ENCODE results near the gene PHKB. TPM values are rescaled to one million over a fixed set of nuclear protein-coding genes. Genes with fewer than 3 reads are reported as not detected.

Gene PHKB
- polyA plus RNA-seq, 2 donors, result 19.5 to 21.2 TPM

GRCh38 chr16:47705266-47705665 lies 244.1 kb downstream of the PHKB start:
- 84 to 86% methylated on average over 4 of the region's 4 CpGs for whole genome bisulfite sequencing, 2 donors
- no peak overlapping the region for H3K4me3 ChIP-seq (ENCODE audit: low read depth in 1 of 2, low read length in 2 of 2)
- no peaks in the 10 kb centered on the region for H3K27me3 ChIP-seq (ENCODE audit: control insufficient read depth in 1 of 2, insufficient read depth in 2 of 2, low read length in 2 of 2)
- H3K4me1 ChIP-seq (ENCODE audit: control insufficient read depth in 2 of 2, insufficient read depth in 2 of 2, low read length in 1 of 2), result no peaks in the 10 kb centered on the region
- no peaks in the 10 kb centered on the region for H3K36me3 ChIP-seq (ENCODE audit: control insufficient read depth in 2 of 2, insufficient read depth in 2 of 2, low read length in 1 of 2)
- no peaks in the 10 kb centered on the region for H3K9me3 ChIP-seq (ENCODE audit: control insufficient read depth in 2 of 2, insufficient read depth in 1 of 2, low read depth in 1 of 2, low read length in 1 of 2)
- H3K27ac ChIP-seq (ENCODE audit: low read depth in 2 of 2, low read length in 1 of 2), result no peak overlapping the region

DNA sequence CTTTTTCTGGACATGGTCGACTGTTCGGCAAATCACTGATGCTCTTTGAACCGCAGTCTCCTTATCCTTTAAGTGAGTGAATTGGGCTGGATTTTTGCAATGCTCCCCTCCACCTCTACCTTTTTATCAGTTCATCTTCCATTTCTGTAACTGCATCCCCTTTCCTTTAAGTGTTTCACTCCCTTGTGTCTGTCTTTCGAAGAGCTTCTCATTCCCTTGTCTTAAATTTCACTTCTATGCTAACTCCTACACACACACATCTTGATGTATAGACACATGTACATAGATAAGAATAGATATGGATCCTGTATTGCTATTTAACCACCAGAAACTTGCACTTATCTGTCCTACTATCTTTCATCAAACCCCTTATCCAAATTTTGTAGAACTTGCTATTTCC lies 250.7 kb downstream of the PHKB start:
- H3K27ac ChIP-seq (ENCODE audit: low read depth in 2 of 2, low read length in 1 of 2), result no peak overlapping the region
- 96% methylated on average over 4 of the region's 4 CpGs for WGBS, 2 donors
- H3K36me3 ChIP-seq (ENCODE audit: control insufficient read depth in 2 of 2, insufficient read depth in 2 of 2, low read length in 1 of 2), result no peaks in the 10 kb centered on the region
- H3K27me3 ChIP-seq (ENCODE audit: control insufficient read depth in 1 of 2, insufficient read depth in 2 of 2, low read length in 2 of 2), result no peaks in the 10 kb centered on the region
- peaks cover 0 to 3% of the 10 kb centered on the region in 2 donors for H3K4me1 ChIP-seq (ENCODE audit: control insufficient read depth in 2 of 2, insufficient read depth in 2 of 2, low read length in 1 of 2)
- H3K4me3 ChIP-seq (ENCODE audit: low read depth in 1 of 2, low read length in 2 of 2), result no peak overlapping the region
- no peaks in the 10 kb centered on the region for H3K9me3 ChIP-seq (ENCODE audit: control insufficient read depth in 2 of 2, insufficient read depth in 1 of 2, low read depth in 1 of 2, low read length in 1 of 2)

DNA sequence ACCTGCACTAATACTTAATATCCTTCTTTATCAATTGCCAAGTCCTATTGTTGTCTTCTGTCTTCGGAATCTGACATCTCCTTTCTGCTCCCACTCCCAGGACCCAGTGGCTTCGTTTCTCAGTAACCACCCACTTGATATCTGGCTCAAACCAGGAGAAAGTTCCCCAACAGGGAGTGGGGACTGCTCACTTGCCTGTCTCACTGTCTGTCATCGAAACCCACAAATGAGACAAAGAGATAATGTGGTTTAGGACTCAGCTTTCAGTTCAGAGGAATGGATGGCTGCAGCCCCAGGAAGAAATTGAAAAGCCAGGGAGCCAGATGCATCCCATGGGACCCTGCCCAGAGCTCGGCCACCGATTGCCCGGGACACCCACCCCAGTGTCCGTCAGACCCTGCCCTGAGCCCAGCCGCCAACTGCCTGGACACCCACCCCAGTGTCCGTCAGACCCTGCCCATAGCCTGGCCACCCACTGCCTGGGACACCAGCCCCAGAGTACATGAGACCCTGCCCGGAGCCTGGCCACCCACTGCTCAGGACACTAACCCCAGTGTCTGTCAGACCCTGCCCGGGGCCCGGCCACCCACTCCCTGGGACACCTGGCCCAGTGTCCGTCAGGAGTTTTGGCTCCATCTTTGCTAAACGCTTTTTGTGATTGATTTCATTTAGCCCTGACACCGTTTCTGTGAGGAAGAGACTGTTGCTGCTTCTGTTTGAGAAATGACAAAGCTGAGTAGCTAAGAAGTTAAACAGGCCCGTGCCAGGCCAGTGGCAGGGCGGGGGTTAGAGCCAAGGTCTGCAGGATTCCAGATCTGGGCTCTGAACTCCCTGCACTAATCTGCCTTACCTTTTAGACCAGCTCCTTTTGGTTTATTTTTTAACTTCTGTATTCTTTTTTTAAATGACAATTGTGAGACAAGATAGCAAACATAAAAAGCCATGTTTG lies 251.4 kb downstream of the PHKB start:
- Histone ChIP-seq H3K4me3 (ENCODE audit: low read depth in 1 of 2, low read length in 2 of 2) (no peak overlapping the region), H3K27me3 (ENCODE audit: control insufficient read depth in 1 of 2, insufficient read depth in 2 of 2, low read length in 2 of 2) (no peaks in the 10 kb centered on the region), H3K9me3 (ENCODE audit: control insufficient read depth in 2 of 2, insufficient read depth in 1 of 2, low read depth in 1 of 2, low read length in 1 of 2) (no peaks in the 10 kb centered on the region), H3K27ac (ENCODE audit: low read depth in 2 of 2, low read length in 1 of 2) (no peak overlapping the region), H3K36me3 (ENCODE audit: control insufficient read depth in 2 of 2, insufficient read depth in 2 of 2, low read length in 1 of 2) (no peaks in the 10 kb centered on the region), H3K4me1 (ENCODE audit: control insufficient read depth in 2 of 2, insufficient read depth in 2 of 2, low read length in 1 of 2) (peaks cover 0 to 3% of the 10 kb centered on the region in 2 donors)
- 65 to 68% methylated on average over 17 of the region's 17 CpGs for whole genome bisulfite sequencing, 2 donors

GRCh38 chr16:47713225-47713595 lies 252.1 kb downstream of the PHKB start:
- H3K4me1 ChIP-seq (ENCODE audit: control insufficient read depth in 2 of 2, insufficient read depth in 2 of 2, low read length in 1 of 2), result peaks cover 0 to 3% of the 10 kb centered on the region in 2 donors
- WGBS, 2 donors, result 22 to 23% methylated on average over 6 of the region's 6 CpGs
- H3K27ac ChIP-seq (ENCODE audit: low read depth in 2 of 2, low read length in 1 of 2), result no peak overlapping the region
- no peaks in the 10 kb centered on the region for H3K27me3 ChIP-seq (ENCODE audit: control insufficient read depth in 1 of 2, insufficient read depth in 2 of 2, low read length in 2 of 2)
- no peak overlapping the region for H3K4me3 ChIP-seq (ENCODE audit: low read depth in 1 of 2, low read length in 2 of 2)
- peaks cover 0 to under 1% of the 10 kb centered on the region in 2 donors for H3K9me3 ChIP-seq (ENCODE audit: control insufficient read depth in 2 of 2, insufficient read depth in 1 of 2, low read depth in 1 of 2, low read length in 1 of 2)
- H3K36me3 ChIP-seq (ENCODE audit: control insufficient read depth in 2 of 2, insufficient read depth in 2 of 2, low read length in 1 of 2), result no peaks in the 10 kb centered on the region

GRCh38 chr16:47715442-47716083 lies 254.4 kb downstream of the PHKB start:
- 52 to 54% methylated on average over 2 of the region's 2 CpGs for WGBS, 2 donors
- Histone ChIP-seq H3K4me3 (ENCODE audit: low read depth in 1 of 2, low read length in 2 of 2) (no peak overlapping the region), H3K27me3 (ENCODE audit: control insufficient read depth in 1 of 2, insufficient read depth in 2 of 2, low read length in 2 of 2) (no peaks in the 10 kb centered on the region), H3K27ac (ENCODE audit: low read depth in 2 of 2, low read length in 1 of 2) (no peak overlapping the region), H3K36me3 (ENCODE audit: control insufficient read depth in 2 of 2, insufficient read depth in 2 of 2, low read length in 1 of 2) (no peaks in the 10 kb centered on the region), H3K9me3 (ENCODE audit: control insufficient read depth in 2 of 2, insufficient read depth in 1 of 2, low read depth in 1 of 2, low read length in 1 of 2) (peaks cover 0 to 2% of the 10 kb centered on the region in 2 donors), H3K4me1 (ENCODE audit: control insufficient read depth in 2 of 2, insufficient read depth in 2 of 2, low read length in 1 of 2) (peaks cover 0 to 3% of the 10 kb centered on the region in 2 donors)

DNA sequence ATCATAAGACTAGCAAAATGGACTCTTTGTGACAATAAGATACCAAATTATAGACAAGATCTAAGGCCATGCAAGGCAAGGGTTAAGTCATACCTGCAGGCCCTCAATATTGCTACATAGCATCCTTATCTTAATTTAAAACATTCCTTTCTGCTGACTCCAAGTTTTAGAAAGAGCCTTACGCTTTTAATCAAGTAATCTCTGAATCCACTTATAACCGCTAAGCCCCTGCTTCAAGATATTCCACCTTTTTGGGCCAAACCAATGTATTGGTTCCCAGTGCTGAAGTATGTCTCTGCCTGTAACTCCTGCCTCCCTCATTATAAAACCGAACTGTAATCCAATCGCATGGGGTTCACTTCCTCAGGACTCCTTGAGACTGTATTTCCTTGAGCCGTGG lies 255.4 kb downstream of the PHKB start:
- Histone ChIP-seq H3K4me1 (ENCODE audit: control insufficient read depth in 2 of 2, insufficient read depth in 2 of 2, low read length in 1 of 2) (peaks cover 0 to 3% of the 10 kb centered on the region in 2 donors), H3K4me3 (ENCODE audit: low read depth in 1 of 2, low read length in 2 of 2) (no peak overlapping the region), H3K27me3 (ENCODE audit: control insufficient read depth in 1 of 2, insufficient read depth in 2 of 2, low read length in 2 of 2) (no peaks in the 10 kb centered on the region), H3K36me3 (ENCODE audit: control insufficient read depth in 2 of 2, insufficient read depth in 2 of 2, low read length in 1 of 2) (no peaks in the 10 kb centered on the region), H3K27ac (ENCODE audit: low read depth in 2 of 2, low read length in 1 of 2) (no peak overlapping the region), H3K9me3 (ENCODE audit: control insufficient read depth in 2 of 2, insufficient read depth in 1 of 2, low read depth in 1 of 2, low read length in 1 of 2) (peaks cover 0 to 2% of the 10 kb centered on the region in 2 donors)
- WGBS, 2 donors, result 86 to 88% methylated on average over 5 of the region's 5 CpGs

GRCh38 chr16:47719713-47720112 lies 258.6 kb downstream of the PHKB start:
- Histone ChIP-seq H3K27me3 (ENCODE audit: control insufficient read depth in 1 of 2, insufficient read depth in 2 of 2, low read length in 2 of 2) (no peaks in the 10 kb centered on the region), H3K4me3 (ENCODE audit: low read depth in 1 of 2, low read length in 2 of 2) (no peak overlapping the region), H3K36me3 (ENCODE audit: control insufficient read depth in 2 of 2, insufficient read depth in 2 of 2, low read length in 1 of 2) (no peaks in the 10 kb centered on the region), H3K9me3 (ENCODE audit: control insufficient read depth in 2 of 2, insufficient read depth in 1 of 2, low read depth in 1 of 2, low read length in 1 of 2) (peaks cover 0 to 2% of the 10 kb centered on the region in 2 donors), H3K27ac (ENCODE audit: low read depth in 2 of 2, low read length in 1 of 2) (no peak overlapping the region), H3K4me1 (ENCODE audit: control insufficient read depth in 2 of 2, insufficient read depth in 2 of 2, low read length in 1 of 2) (no peaks in the 10 kb centered on the region)
- WGBS, 2 donors, result 80 to 86% methylated on average over 4 of the region's 4 CpGs

DNA sequence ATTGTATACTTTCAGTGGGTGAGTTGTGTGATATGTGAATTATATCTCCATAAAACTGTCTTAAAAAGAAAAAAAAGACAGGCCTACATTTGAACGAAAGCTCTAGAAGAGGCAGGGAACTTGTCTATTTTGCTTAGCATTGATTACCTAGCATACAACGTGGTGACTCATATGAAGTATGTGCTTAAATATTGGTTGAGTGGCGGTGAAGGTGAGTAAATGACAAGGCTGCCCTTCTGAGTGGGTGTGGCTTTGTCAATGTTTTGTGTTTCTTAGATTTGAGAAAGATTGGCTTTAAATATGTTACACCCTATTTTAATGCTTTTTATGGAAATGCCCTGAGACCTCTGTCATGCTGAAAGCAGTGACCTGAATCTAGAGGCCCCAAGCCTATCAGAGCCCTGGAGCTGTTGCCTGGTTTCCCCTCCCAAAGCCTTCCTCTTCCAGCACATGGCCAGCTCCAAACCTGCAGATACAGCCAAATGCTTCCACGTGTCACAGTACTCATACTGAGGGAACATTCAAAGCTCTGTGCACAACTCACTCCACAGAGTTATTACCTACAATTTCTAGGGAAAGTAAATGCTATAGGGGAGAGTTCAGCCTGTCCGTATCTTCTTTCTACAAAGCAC lies 260.0 kb downstream of the PHKB start:
- H3K36me3 ChIP-seq (ENCODE audit: control insufficient read depth in 2 of 2, insufficient read depth in 2 of 2, low read length in 1 of 2), result no peaks in the 10 kb centered on the region
- 66 to 72% methylated on average over 5 of the region's 5 CpGs for WGBS, 2 donors
- H3K9me3 ChIP-seq (ENCODE audit: control insufficient read depth in 2 of 2, insufficient read depth in 1 of 2, low read depth in 1 of 2, low read length in 1 of 2), result peaks cover 2% of the 10 kb centered on the region in 2 donors
- H3K4me1 ChIP-seq (ENCODE audit: control insufficient read depth in 2 of 2, insufficient read depth in 2 of 2, low read length in 1 of 2), result no peaks in the 10 kb centered on the region
- H3K27me3 ChIP-seq (ENCODE audit: control insufficient read depth in 1 of 2, insufficient read depth in 2 of 2, low read length in 2 of 2), result no peaks in the 10 kb centered on the region
- H3K4me3 ChIP-seq (ENCODE audit: low read depth in 1 of 2, low read length in 2 of 2), result no peak overlapping the region
- H3K27ac ChIP-seq (ENCODE audit: low read depth in 2 of 2, low read length in 1 of 2), result no peak overlapping the region

DNA sequence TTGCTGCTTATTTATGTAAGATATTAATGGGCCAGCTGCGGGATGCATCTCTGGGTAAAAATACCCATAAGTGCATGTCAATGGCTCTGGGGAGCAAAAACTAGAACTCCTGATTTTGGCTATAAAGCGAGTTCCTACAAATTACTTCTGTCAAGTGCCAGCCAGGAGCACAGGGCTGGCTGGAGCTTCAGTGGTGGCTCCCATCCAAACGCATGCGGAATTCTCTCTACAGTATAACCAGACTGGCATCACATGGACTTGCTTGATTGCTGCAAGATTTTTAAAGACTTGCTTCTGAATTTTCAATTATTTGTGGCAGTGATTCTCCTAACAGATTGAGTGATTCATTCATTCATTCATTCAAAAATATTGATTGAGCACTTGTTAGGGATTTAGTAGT lies 260.9 kb downstream of the PHKB start:
- no peaks in the 10 kb centered on the region for H3K36me3 ChIP-seq (ENCODE audit: control insufficient read depth in 2 of 2, insufficient read depth in 2 of 2, low read length in 1 of 2)
- no peak overlapping the region for H3K27ac ChIP-seq (ENCODE audit: low read depth in 2 of 2, low read length in 1 of 2)
- WGBS, 2 donors, result 89 to 92% methylated on average over 4 of the region's 4 CpGs
- no peaks in the 10 kb centered on the region for H3K27me3 ChIP-seq (ENCODE audit: control insufficient read depth in 1 of 2, insufficient read depth in 2 of 2, low read length in 2 of 2)
- H3K4me1 ChIP-seq (ENCODE audit: control insufficient read depth in 2 of 2, insufficient read depth in 2 of 2, low read length in 1 of 2), result no peaks in the 10 kb centered on the region
- peaks cover 2% of the 10 kb centered on the region in 2 donors for H3K9me3 ChIP-seq (ENCODE audit: control insufficient read depth in 2 of 2, insufficient read depth in 1 of 2, low read depth in 1 of 2, low read length in 1 of 2)
- no peak overlapping the region for H3K4me3 ChIP-seq (ENCODE audit: low read depth in 1 of 2, low read length in 2 of 2)
